DMS153 treated with DMSO at 0.1 percent for 48 hours (cell line): ENCODE measurements around the gene TBATA.

Source experiments
- DNase-seq: peaks from one replicate; lab custom pipeline; 2025; ENCODE audit not compliant: unreplicated experiment; lab: John Stamatoyannopoulos, UW

TBATA gene

GRCh38 chr10:70809011-70809611 is 23.9 kb upstream of the TBATA start:
- DNase-seq, result no peak

- DNase-seq, result no peak
These were observed 22.4 kb upstream of the TBATA start for GRCh38 chr10:70807556-70807955.

GRCh38 chr10:70806841-70807240 is 21.7 kb upstream of the TBATA start:
- no peak for DNase-seq

- DNase-seq, result no peak
These were observed 20.5 kb upstream of the TBATA start for GRCh38 chr10:70805619-70806215.

- DNase-seq, result no peak
These were observed 19.2 kb upstream of the TBATA start for GRCh38 chr10:70804421-70804808.

GRCh38 chr10:70803775-70804420 is 18.7 kb upstream of the TBATA start:
- DNase-seq, result peak; percentile 97

GRCh38 chr10:70801854-70802253 is 16.7 kb upstream of the TBATA start:
- no peak for DNase-seq

GRCh38 chr10:70799124-70799523 is 13.9 kb upstream of the TBATA start:
- DNase-seq, result no peak

GRCh38 chr10:70797840-70798239 is 12.7 kb upstream of the TBATA start:
- no peak for DNase-seq

GRCh38 chr10:70795613-70796012 is 10.4 kb upstream of the TBATA start:
- DNase-seq, result no peak

GRCh38 chr10:70791386-70792039 is 6.3 kb upstream of the TBATA start:
- no peak for DNase-seq

GRCh38 chr10:70786799-70787415 is 1.7 kb upstream of the TBATA start:
- DNase-seq, result no peak

GRCh38 chr10:70784471-70784870 is 706 bp downstream of the TBATA start:
- DNase-seq, result no peak

GRCh38 chr10:70784016-70784415 is 1.2 kb downstream of the TBATA start:
- DNase-seq, result no peak

GRCh38 chr10:70782746-70783680 is 2.2 kb downstream of the TBATA start:
- no peak for DNase-seq

GRCh38 chr10:70782086-70782745 is 3.0 kb downstream of the TBATA start:
- DNase-seq, result no peak

- DNase-seq, result no peak
These were observed 3.6 kb downstream of the TBATA start for GRCh38 chr10:70781461-70782051.

GRCh38 chr10:70780772-70781171 is 4.4 kb downstream of the TBATA start:
- no peak for DNase-seq

- no peak for DNase-seq
These were observed 4.8 kb downstream of the TBATA start for GRCh38 chr10:70780370-70780760.
